IMR-90 (cell line): ENCODE measurements around the gene C1QTNF1. TPM values are rescaled to one million over a fixed set of nuclear protein-coding genes. Genes with fewer than 3 reads are reported as not detected.

Source experiments
- ATAC-seq: fragments of 200-7000 bp; cut with Tn5 transposase; 2 replicates; pipeline ENCODE4 v1.9.1; 2020; ENCODE audit warnings: low read depth, mild to moderate bottlenecking, moderate library complexity
- BruUV-seq: library from RNA; stranded (reverse); fragments of 400-500 nt; replicated peaks from 2 replicates; lab custom pipeline; 2021; lab: Mats Ljungman, UMichigan
- CTCF ChIA-PET: fragments of 300-600 bp; formaldehyde crosslinking; extraction: SDS; loops from one replicate; lab custom pipeline; 2021; ENCODE audit warnings: antibody characterized with exemption; lab: Yijun Ruan, JAX
- POLR2A ChIA-PET: fragments of 300-600 bp; sonication (Branson Sonifier 250); formaldehyde crosslinking; loops from one replicate; lab custom pipeline; 2022; ENCODE audit warnings: antibody characterized with exemption; ENCODE audit not compliant: unreplicated experiment; lab: Charles Lee
- DNase-seq: peaks from one replicate; pipeline ENCODE4 v3.0.0; 2013
- H2AFZ ChIP-seq: replicated peaks from 2 replicates; pipeline ENCODE3; 2013; ENCODE audit warnings: low read length, mild to moderate bottlenecking; ENCODE audit not compliant: poor library complexity
- H2AK5ac ChIP-seq: 2 replicates; pipeline ENCODE4 v1.6.1; 2013; ENCODE audit warnings: low read depth, low read length, inconsistent platforms
- H2AK9ac ChIP-seq: replicated peaks from 2 replicates; pipeline ENCODE3; 2013; ENCODE audit warnings: mild to moderate bottlenecking, low read depth, low read length, moderate library complexity; ENCODE audit not compliant: poor library complexity
- H2BK120ac ChIP-seq: 2 replicates; pipeline ENCODE4 v1.6.1; 2013; ENCODE audit warnings: low read depth, low read length, inconsistent platforms
- H2BK15ac ChIP-seq: 3 replicates; pipeline ENCODE4 v1.6.1; 2013; ENCODE audit warnings: low read depth, low read length, inconsistent platforms
- H2BK20ac ChIP-seq: 2 replicates; pipeline ENCODE4 v1.6.1; 2013; ENCODE audit warnings: low read depth, mild to moderate bottlenecking, inconsistent platforms, low read length, moderate library complexity
- H2BK5ac ChIP-seq: 2 replicates; pipeline ENCODE4 v1.6.1; 2013; ENCODE audit warnings: mild to moderate bottlenecking, low read depth, low read length, inconsistent platforms; ENCODE audit not compliant: poor library complexity, severe bottlenecking
- H3K14ac ChIP-seq: replicated peaks from 2 replicates; pipeline ENCODE4 v1.6.1; 2013; ENCODE audit warnings: low read depth, low read length, inconsistent platforms
- H3K18ac ChIP-seq: 2 replicates; pipeline ENCODE4 v1.6.1; 2013; ENCODE audit warnings: low read depth, low read length, control low read depth
- H3K23ac ChIP-seq: 2 replicates; pipeline ENCODE4 v1.6.1; 2013; ENCODE audit warnings: low read depth, low read length, inconsistent platforms
- H3K27ac ChIP-seq: 2 replicates; pipeline ENCODE4 v1.5.1; 2013; ENCODE audit warnings: mild to moderate bottlenecking, control low read depth, low read length; ENCODE audit not compliant: insufficient read depth
- H3K27me3 ChIP-seq: 2 replicates; pipeline ENCODE4 v1.6.1; 2013; ENCODE audit warnings: low read length; ENCODE audit not compliant: control insufficient read depth, insufficient read depth
- H3K36me3 ChIP-seq: 2 replicates; pipeline ENCODE4 v1.6.1; 2013; ENCODE audit warnings: low read length, mixed read lengths; ENCODE audit not compliant: control insufficient read depth, insufficient read depth
- H3K4ac ChIP-seq: 2 replicates; pipeline ENCODE4 v1.6.1; 2013; ENCODE audit warnings: low read depth, low read length, inconsistent platforms
- H3K4me1 ChIP-seq: 2 replicates; pipeline ENCODE4 v1.6.1; 2013; ENCODE audit warnings: low read length, mixed read lengths; ENCODE audit not compliant: control insufficient read depth, insufficient read depth
- H3K4me2 ChIP-seq: 2 replicates; pipeline ENCODE4 v1.6.1; 2013; ENCODE audit warnings: low read depth, mild to moderate bottlenecking, control low read depth, low read length, moderate library complexity
- H3K4me3 ChIP-seq: 2 replicates; pipeline ENCODE4 v1.5.1; 2013; ENCODE audit warnings: low read depth, mild to moderate bottlenecking, control low read depth, low read length, moderate library complexity; ENCODE audit not compliant: insufficient read depth
- H3K56ac ChIP-seq: 2 replicates; pipeline ENCODE4 v1.6.1; 2013; ENCODE audit warnings: low read length, inconsistent platforms; ENCODE audit not compliant: insufficient read depth; ENCODE audit errors: extremely low read depth
- H3K79me1 ChIP-seq, 2 experiments: 2 replicates each; pipeline ENCODE4 v1.6.1; 2013; ENCODE audit warnings: low read length in 2 of 2, inconsistent platforms in 1 of 2, low read depth in 1 of 2
- H3K9ac ChIP-seq: 2 replicates; pipeline ENCODE4 v1.6.1; 2013; ENCODE audit warnings: low read depth, low read length, control low read depth
- H3K9me1 ChIP-seq: 2 replicates; pipeline ENCODE4 v1.6.1; 2013; ENCODE audit warnings: low read length, inconsistent platforms; ENCODE audit not compliant: insufficient read depth
- H3K9me3 ChIP-seq: 2 replicates; pipeline ENCODE4 v1.6.1; 2013; ENCODE audit warnings: low read length; ENCODE audit not compliant: control insufficient read depth, insufficient read depth
- H4K20me1 ChIP-seq: 2 replicates; pipeline ENCODE4 v1.6.1; 2013; ENCODE audit warnings: low read length, inconsistent platforms; ENCODE audit not compliant: insufficient read depth
- H4K5ac ChIP-seq: 2 replicates; pipeline ENCODE4 v1.6.1; 2013; ENCODE audit warnings: mild to moderate bottlenecking, low read depth, low read length, control low read depth
- H4K8ac ChIP-seq, 2 experiments: 2 replicates each; pipeline ENCODE4 v1.6.1; 2013; ENCODE audit warnings: low read depth in 2 of 2, low read length in 2 of 2, control low read depth in 1 of 2, inconsistent platforms in 1 of 2
- H4K91ac ChIP-seq: 2 replicates; pipeline ENCODE4 v1.6.1; 2013; ENCODE audit warnings: low read depth, low read length, inconsistent platforms; ENCODE audit not compliant: insufficient read depth
- BHLHE40 ChIP-seq: fragments of 150-350 bp; IDR thresholded peaks from 2 replicates; pipeline ENCODE4 v1.6.1; 2016; ENCODE audit warnings: mild to moderate bottlenecking, low read depth, low read length
- CEBPB ChIP-seq: IDR thresholded peaks from 2 replicates; pipeline ENCODE4 v1.6.1; 2012; ENCODE audit warnings: low read depth, low read length, improper control_type of control experiment
- CHD1 ChIP-seq: IDR thresholded peaks from 2 replicates; pipeline ENCODE4 v1.6.1; 2012; ENCODE audit warnings: low read depth, low read length, improper control_type of control experiment
- CTCF ChIP-seq: conservative IDR thresholded peaks from 2 replicates; pipeline ENCODE4 v1.5.1; 2012; ENCODE audit warnings: mild to moderate bottlenecking, low read depth, low read length, improper control_type of control experiment
- ELK1 ChIP-seq: fragments of 150-350 bp; IDR thresholded peaks from 2 replicates; pipeline ENCODE4 v1.6.1; 2016; ENCODE audit warnings: low read depth, mild to moderate bottlenecking, low read length, moderate library complexity, borderline replicate concordance
- FOS ChIP-seq: fragments of 150-350 bp; IDR thresholded peaks from 2 replicates; pipeline ENCODE4 v1.6.1; 2016; ENCODE audit warnings: low read depth, low read length
- MAFK ChIP-seq: IDR thresholded peaks from 2 replicates; pipeline ENCODE4 v1.6.1; 2012; ENCODE audit warnings: low read depth, low read length, improper control_type of control experiment
- MAZ ChIP-seq: IDR thresholded peaks from 2 replicates; pipeline ENCODE4 v1.6.1; 2012; ENCODE audit warnings: low read depth, mild to moderate bottlenecking, low read length, improper control_type of control experiment, moderate library complexity, borderline replicate concordance
- MXI1 ChIP-seq: IDR thresholded peaks from 2 replicates; pipeline ENCODE4 v1.6.1; 2012; ENCODE audit warnings: low read depth, mild to moderate bottlenecking, low read length, moderate library complexity, borderline replicate concordance
- NFE2L2 ChIP-seq: fragments of 150-350 bp; IDR thresholded peaks from 2 replicates; pipeline ENCODE4 v1.6.1; 2016; ENCODE audit warnings: low read depth, mild to moderate bottlenecking, low read length
- POLR2A ChIP-seq: IDR thresholded peaks from 2 replicates; pipeline ENCODE4 v1.6.1; 2012; ENCODE audit warnings: mild to moderate bottlenecking, low read depth, low read length
- RAD21 ChIP-seq: IDR thresholded peaks from 2 replicates; pipeline ENCODE4 v1.6.1; 2012; ENCODE audit warnings: low read length, improper control_type of control experiment
- RCOR1 ChIP-seq: IDR thresholded peaks from 2 replicates; pipeline ENCODE4 v1.6.1; 2012; ENCODE audit warnings: mild to moderate bottlenecking, low read length, improper control_type of control experiment; ENCODE audit not compliant: insufficient replicate concordance
- RFX5 ChIP-seq: IDR thresholded peaks from 2 replicates; pipeline ENCODE4 v1.8.0; 2012; ENCODE audit warnings: low read depth, mild to moderate bottlenecking, low read length, moderate library complexity
- SMC3 ChIP-seq: fragments of 150-350 bp; IDR thresholded peaks from 2 replicates; pipeline ENCODE4 v1.6.1; 2016; ENCODE audit warnings: low read depth, mild to moderate bottlenecking, antibody characterized with exemption, low read length, moderate library complexity
- WGBS, 2 experiments: methylation state at CpG; one replicate each; pipeline versions ENCODE4 v1.1.5 to v1.1.7; 2013; ENCODE audit warnings: missing lambda C conversion rate in 2 of 2; ENCODE audit not compliant: insufficient read length in 1 of 2; ENCODE audit errors: extremely low coverage in 2 of 2; 5-methylcytosine and 5-hydroxymethylcytosine counted together
- dilution Hi-C: fragments of 300-500 bp; cut with HindIII; formaldehyde crosslinking; loops from one replicate; pipeline ENCODE4 v1.14.3; 2018; ENCODE audit warnings: low sequenced_read_pairs; ENCODE audit not compliant: unreplicated experiment
- in situ Hi-C: fragments of 300-500 bp; cut with MboI; formaldehyde crosslinking; loops from 3 replicates; pipeline ENCODE4 v1.14.3; 2019; ENCODE audit warnings: low sequenced_read_pairs, inconsistent platforms, mixed read lengths
- intact Hi-C: fragments of 100-400 bp; cut with micrococcal nuclease; formaldehyde crosslinking; loops from 2 replicates; pipeline ENCODE4 v1.10.0; 2022
- polyA plus RNA-seq, 3 experiments: library from polyadenylated mRNA; depleted of rRNA; stranded (reverse); fragments of >200 nt; gene quantifications; 2 replicates each; pipeline ENCODE4 v1.2.3, GENCODE V29; 2012; ENCODE audit warnings: low replicate concordance in 1 of 3
- total RNA-seq: library from RNA; depleted of rRNA; stranded (reverse); fragments of >200 nt; gene quantifications from 2 replicates; pipeline ENCODE4 v1.2.3, GENCODE V29; 2012
- TF ChIP-seq, protein P1 (sequence below): fragments of 150-350 bp; IDR thresholded peaks from 2 replicates; pipeline ENCODE4 v1.6.1; 2017; ENCODE audit warnings: mild to moderate bottlenecking, antibody characterized with exemption, low read length, low read depth

C1QTNF1 gene
- total and polyA plus RNA-seq, 2 of the 4 experiments (the other 2 are of a cell fraction), result 3.4 to 8.4 TPM

DNA sequence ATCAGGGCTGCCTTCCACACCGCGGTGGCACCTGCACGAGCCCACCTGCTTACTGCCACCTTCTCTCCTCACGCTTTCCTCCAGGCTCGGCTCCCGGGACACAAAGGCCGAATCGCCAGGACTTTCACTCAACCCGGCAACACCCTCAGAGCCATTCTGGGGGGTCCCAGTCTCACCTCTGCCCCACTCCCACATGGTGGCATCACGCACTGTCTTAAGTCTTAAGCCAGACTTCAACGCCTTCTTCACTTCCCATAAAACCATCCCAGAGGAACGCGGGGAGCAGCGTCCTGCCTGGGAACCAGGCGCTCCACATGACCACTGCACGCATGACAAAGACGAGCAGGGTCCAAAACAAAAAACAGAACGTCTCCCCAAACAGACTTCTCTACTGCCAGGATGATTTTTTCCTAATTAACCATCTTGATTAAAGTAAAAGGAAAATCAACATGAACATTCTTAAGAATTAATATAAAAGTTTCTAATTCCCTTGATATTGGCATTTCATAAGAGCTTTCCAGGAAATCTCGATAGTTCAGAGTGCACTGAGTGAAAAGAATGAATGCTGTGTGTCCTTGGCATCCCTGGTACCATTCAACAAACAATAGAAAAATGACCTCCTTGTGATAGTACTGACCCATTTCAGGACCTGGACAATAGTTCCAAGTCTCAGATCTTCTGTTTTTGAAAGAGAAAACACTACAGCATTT is 17.0 kb upstream of the C1QTNF1 start:
- no peak overlapping the region for H3K23ac ChIP-seq
- intact Hi-C loops, result no loop called here
- H2AK5ac ChIP-seq, result no peak overlapping the region
- no peak overlapping the region for H3K4me3 ChIP-seq
- peak overlapping the region; percentile 23 for H2AK9ac ChIP-seq
- H3K14ac ChIP-seq, result no peak overlapping the region
- ChIA-PET CTCF (no interaction called here), POLR2A (no interaction called here)
- H3K9ac ChIP-seq, result no peak overlapping the region
- ATAC-seq (no peak), DNase-seq (no peak)
- no peak overlapping the region for H4K5ac ChIP-seq
- H4K8ac ChIP-seq, result no peak overlapping the region
- no peaks in the 10 kb centered on the region for H3K27me3 ChIP-seq
- H3K27ac ChIP-seq, result no peak overlapping the region
- no peak overlapping the region for H3K4me2 ChIP-seq
- no peak overlapping the region for H3K18ac ChIP-seq
- H2AFZ ChIP-seq, result no peak overlapping the region
- no TSS peak for BruUV-seq
- no peak overlapping the region for H2BK5ac ChIP-seq
- no peak overlapping the region for H2BK15ac ChIP-seq
- H4K91ac ChIP-seq, result no peak overlapping the region
- in situ Hi-C loops, result no loop called here
- TF ChIP-seq NFE2L2 (no peak), RFX5 (no peak), BHLHE40 (no peak), MAZ (no peak), ELK1 (no peak), CEBPB (no peak), FOS (no peak), SMC3 (no peak), MAFK (no peak), CTCF (no peak), RCOR1 (no peak), CHD1 (no peak), POLR2A (no peak), RAD21 (no peak), MXI1 (no peak)
- TF ChIP-seq, protein P1, sequence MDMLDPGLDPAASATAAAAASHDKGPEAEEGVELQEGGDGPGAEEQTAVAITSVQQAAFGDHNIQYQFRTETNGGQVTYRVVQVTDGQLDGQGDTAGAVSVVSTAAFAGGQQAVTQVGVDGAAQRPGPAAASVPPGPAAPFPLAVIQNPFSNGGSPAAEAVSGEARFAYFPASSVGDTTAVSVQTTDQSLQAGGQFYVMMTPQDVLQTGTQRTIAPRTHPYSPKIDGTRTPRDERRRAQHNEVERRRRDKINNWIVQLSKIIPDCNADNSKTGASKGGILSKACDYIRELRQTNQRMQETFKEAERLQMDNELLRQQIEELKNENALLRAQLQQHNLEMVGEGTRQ, result no peak
- H3K36me3 ChIP-seq, result peaks cover 14% of the 10 kb centered on the region
- peaks cover 16% of the 10 kb centered on the region for H3K4me1 ChIP-seq
- no peak overlapping the region for H3K4ac ChIP-seq
- 83% methylated on average over 2 of the region's 19 CpGs; no CpG with 5 or more reads in 1 of the 2 experiments for WGBS, 2 experiments
- dilution Hi-C loops, result no loop called here
- no peak overlapping the region for H2BK120ac ChIP-seq
- no peak overlapping the region for H3K56ac ChIP-seq
- no peak overlapping the region for H2BK20ac ChIP-seq
- no peaks in the 10 kb centered on the region for H3K9me3 ChIP-seq
- peaks cover 55% of the 10 kb centered on the region for H4K20me1 ChIP-seq
- peaks cover 18 to 68% of the 10 kb centered on the region in 2 experiments for H3K79me1 ChIP-seq
- peaks cover 21% of the 10 kb centered on the region for H3K9me1 ChIP-seq
